Measurements from ENCODE around the gene B3GNT9.
A peak's percentile ranks its signal among the peaks of the same experiment; 100 is the strongest.

B3GNT9 gene

GRCh38 chr16:67146523-67147357 is 4.1 kb downstream of the B3GNT9 start:
- CTCF ChIA-PET: interaction anchor here (0.6 kb wide), 1 partner anchor 227 kb away, joined by 3 read pairs; no protein-coding TSS in a partner anchor
- POLR2A ChIA-PET: no interaction called here
- TF ChIP-seq L3MBTL2 (conservative IDR thresholded peaks at IDR 0.05) (no peak), ARNT (IDR thresholded peaks at IDR 0.05) (no peak), CTBP1 (IDR thresholded peaks at IDR 0.05; ENCODE audit: borderline replicate concordance) (no peak), FOXA1 (IDR thresholded peaks at IDR 0.05) (no peak), SUZ12 (IDR thresholded peaks at IDR 0.05) (no peak), FOXM1 (IDR thresholded peaks at IDR 0.05; ENCODE audit: borderline replicate concordance) (no peak), HDGF (IDR thresholded peaks at IDR 0.05; ENCODE audit: borderline replicate concordance) (no peak), SP1 (IDR thresholded peaks at IDR 0.05) (no peak), FOXK2 (IDR thresholded peaks at IDR 0.05) (no peak), BHLHE40 (IDR thresholded peaks at IDR 0.05; ENCODE audit: borderline replicate concordance) (no peak), PKNOX1 (IDR thresholded peaks at IDR 0.05) (no peak), NFRKB (IDR thresholded peaks at IDR 0.05) (no peak)
- no peak for DNase-seq (ENCODE audit: extremely low spot score)

GRCh38 chr16:67145746-67146145 is 5.1 kb downstream of the B3GNT9 start:
- ChIA-PET POLR2A (no interaction called here), CTCF (no interaction called here)
- TF ChIP-seq SP1 (IDR thresholded peaks at IDR 0.05) (no peak), SUZ12 (IDR thresholded peaks at IDR 0.05) (no peak)
- no peak for DNase-seq (ENCODE audit: extremely low spot score)

GRCh38 chr16:67144943-67145342 is 5.9 kb downstream of the B3GNT9 start:
- CTCF ChIA-PET: interaction anchor here (0.6 kb wide), 1 partner anchor 131 kb away, joined by 3 read pairs; no protein-coding TSS in a partner anchor
- DNase-seq (ENCODE audit: extremely low spot score): no peak
- TF ChIP-seq CTBP1 (IDR thresholded peaks at IDR 0.05; ENCODE audit: borderline replicate concordance): no peak
- no peak for TF ChIP-seq FOXK2 (IDR thresholded peaks at IDR 0.05)
- no peak for TF ChIP-seq ARNT (IDR thresholded peaks at IDR 0.05)
- no peak for TF ChIP-seq FOXA1 (IDR thresholded peaks at IDR 0.05)
- no peak for TF ChIP-seq SP1 (IDR thresholded peaks at IDR 0.05)

GRCh38 chr16:67142342-67142741 is 8.5 kb downstream of the B3GNT9 start:
- no peak for DNase-seq (ENCODE audit: extremely low spot score)
- ChIA-PET POLR2A (interaction anchor here (1.5 kb wide), 1 partner anchor 18 kb away, joined by 6 read pairs; the partner anchor contains the start of genes FBXL8 and TRADD), CTCF (interaction anchor here (2.0 to 2.3 kb wide), 2 partner anchors 13 to 181 kb away, joined by 5 to 6 read pairs; partner anchors contain the start of gene CES3)
- TF ChIP-seq FOXK2 (IDR thresholded peaks at IDR 0.05) (no peak), L3MBTL2 (conservative IDR thresholded peaks at IDR 0.05) (no peak), HDGF (IDR thresholded peaks at IDR 0.05; ENCODE audit: borderline replicate concordance) (no peak), SP1 (IDR thresholded peaks at IDR 0.05) (no peak), SUZ12 (IDR thresholded peaks at IDR 0.05) (no peak), NFRKB (IDR thresholded peaks at IDR 0.05) (no peak), PKNOX1 (IDR thresholded peaks at IDR 0.05) (no peak), FOXA1 (IDR thresholded peaks at IDR 0.05) (no peak), FOXM1 (IDR thresholded peaks at IDR 0.05; ENCODE audit: borderline replicate concordance) (no peak), BHLHE40 (IDR thresholded peaks at IDR 0.05; ENCODE audit: borderline replicate concordance) (no peak), LEF1 (IDR thresholded peaks at IDR 0.05; ENCODE audit: borderline replicate concordance) (no peak), CTBP1 (IDR thresholded peaks at IDR 0.05; ENCODE audit: borderline replicate concordance) (no peak), TARDBP (IDR thresholded peaks at IDR 0.05) (no peak), ELF4 (IDR thresholded peaks at IDR 0.05) (no peak), ARNT (IDR thresholded peaks at IDR 0.05) (no peak), ZNF384 (IDR thresholded peaks at IDR 0.05) (no peak)

More at GRCh38 chr16:67144943-67145342, 5.9 kb downstream of the B3GNT9 start:
- POLR2A ChIA-PET: interaction anchor here (0.6 kb wide), 1 partner anchor 17 kb away, joined by 3 read pairs; no protein-coding TSS in a partner anchor

GRCh38 chr16:67141391-67141790 is 9.4 kb downstream of the B3GNT9 start:
- TF ChIP-seq ARNT (IDR thresholded peaks at IDR 0.05) (no peak), L3MBTL2 (conservative IDR thresholded peaks at IDR 0.05) (no peak), FOXK2 (IDR thresholded peaks at IDR 0.05) (no peak), FOXM1 (IDR thresholded peaks at IDR 0.05; ENCODE audit: borderline replicate concordance) (no peak), FOXA1 (IDR thresholded peaks at IDR 0.05) (no peak), ELF4 (IDR thresholded peaks at IDR 0.05) (no peak), TARDBP (IDR thresholded peaks at IDR 0.05) (no peak), PKNOX1 (IDR thresholded peaks at IDR 0.05) (no peak), ZNF384 (IDR thresholded peaks at IDR 0.05) (no peak), LEF1 (IDR thresholded peaks at IDR 0.05; ENCODE audit: borderline replicate concordance) (no peak)
- CTCF ChIA-PET: interaction anchor here (2.0 to 2.3 kb wide), 2 partner anchors 14 to 180 kb away, joined by 5 to 6 read pairs; partner anchors contain the start of gene CES3
- POLR2A ChIA-PET: interaction anchor here (1.5 kb wide), 1 partner anchor 19 kb away, joined by 6 read pairs; the partner anchor contains the start of genes FBXL8 and TRADD
- DNase-seq (ENCODE audit: extremely low spot score): no peak

- ChIA-PET CTCF (interaction anchor here (0.6 to 0.7 kb wide), 2 partner anchors 20 to 381 kb away, joined by 4 to 5 read pairs; no protein-coding TSS in a partner anchor), POLR2A (no interaction called here)
- no peak for DNase-seq (ENCODE audit: extremely low spot score)
- TF ChIP-seq PKNOX1 (IDR thresholded peaks at IDR 0.05) (peak; percentile 79), NFRKB (IDR thresholded peaks at IDR 0.05) (no peak)
Measured at GRCh38 chr16:67137605-67138004, 13.2 kb downstream of the B3GNT9 start.
